ENCODE results near the gene LFNG.

LFNG gene

GRCh38 chr7:2520131-2520760 lies 672 bp downstream of the LFNG start:
- no peaks in the 10 kb centered on the region for H3K9me3 ChIP-seq (ENCODE audit: low read length)
- H3K4me3 ChIP-seq (ENCODE audit: low read depth, low read length, poor library complexity, severe bottlenecking), result no peak overlapping the region
- H3K27me3 ChIP-seq (ENCODE audit: insufficient read depth, low read length), result peaks cover 17% of the 10 kb centered on the region
- H3K36me3 ChIP-seq (ENCODE audit: insufficient read depth, low read length), result no peaks in the 10 kb centered on the region
- no peak overlapping the region for H2AFZ ChIP-seq (ENCODE audit: low read length)
- H3K4me1 ChIP-seq (ENCODE audit: insufficient read depth, low read length, severe bottlenecking), result peaks cover 11% of the 10 kb centered on the region
- no peaks in the 10 kb centered on the region for H3K79me2 ChIP-seq (ENCODE audit: insufficient read depth, low read length)
- H4K20me1 ChIP-seq (ENCODE audit: insufficient read depth, low read length), result no peaks in the 10 kb centered on the region
- no peaks in the 10 kb centered on the region for H3K9me2 ChIP-seq (ENCODE audit: low read depth, low read length)
- H3K9ac ChIP-seq (ENCODE audit: low read length), result no peak overlapping the region
- H3F3A ChIP-seq (ENCODE audit: insufficient read depth, low read length), result no peaks in the 10 kb centered on the region
- peak overlapping the region; percentile 34; the same call in 1 of the 2 replicates for H3K4me2 ChIP-seq (ENCODE audit: low read length)
- no peak for TF ChIP-seq EZH2 (IDR thresholded peaks at IDR 0.05; ENCODE audit: borderline replicate concordance, low read length)
- TF ChIP-seq CTCF (IDR thresholded peaks at IDR 0.05; ENCODE audit: low read length), result no peak
- H3K27ac ChIP-seq (ENCODE audit: low read depth, low read length, poor library complexity, severe bottlenecking), result no peak overlapping the region

GRCh38 chr7:2520761-2521290 lies 1.3 kb downstream of the LFNG start:
- Histone ChIP-seq H3K9ac (ENCODE audit: low read length) (no peak overlapping the region), H3K4me1 (ENCODE audit: insufficient read depth, low read length, severe bottlenecking) (peaks cover 11% of the 10 kb centered on the region), H3K9me3 (ENCODE audit: low read length) (no peaks in the 10 kb centered on the region), H3K4me2 (ENCODE audit: low read length) (no peak overlapping the region), H2AFZ (ENCODE audit: low read length) (no peak overlapping the region), H3F3A (ENCODE audit: insufficient read depth, low read length) (no peaks in the 10 kb centered on the region), H3K27me3 (ENCODE audit: insufficient read depth, low read length) (peaks cover 23% of the 10 kb centered on the region), H3K4me3 (ENCODE audit: low read depth, low read length, poor library complexity, severe bottlenecking) (no peak overlapping the region), H3K36me3 (ENCODE audit: insufficient read depth, low read length) (no peaks in the 10 kb centered on the region), H3K27ac (ENCODE audit: low read depth, low read length, poor library complexity, severe bottlenecking) (no peak overlapping the region), H3K9me2 (ENCODE audit: low read depth, low read length) (no peaks in the 10 kb centered on the region), H3K79me2 (ENCODE audit: insufficient read depth, low read length) (no peaks in the 10 kb centered on the region), H4K20me1 (ENCODE audit: insufficient read depth, low read length) (no peaks in the 10 kb centered on the region)
- TF ChIP-seq CTCF (IDR thresholded peaks at IDR 0.05; ENCODE audit: low read length) (no peak), EZH2 (IDR thresholded peaks at IDR 0.05; ENCODE audit: borderline replicate concordance, low read length) (no peak)

- H3K27me3 ChIP-seq (ENCODE audit: insufficient read depth, low read length), result peaks cover 27% of the 10 kb centered on the region
- no peak overlapping the region for H3K4me2 ChIP-seq (ENCODE audit: low read length)
- H3K4me3 ChIP-seq (ENCODE audit: low read depth, low read length, poor library complexity, severe bottlenecking), result no peak overlapping the region
- no peak overlapping the region for H2AFZ ChIP-seq (ENCODE audit: low read length)
- H3K9ac ChIP-seq (ENCODE audit: low read length), result no peak overlapping the region
- H3K9me2 ChIP-seq (ENCODE audit: low read depth, low read length), result no peaks in the 10 kb centered on the region
- no peak overlapping the region for H3K27ac ChIP-seq (ENCODE audit: low read depth, low read length, poor library complexity, severe bottlenecking)
- H3F3A ChIP-seq (ENCODE audit: insufficient read depth, low read length), result no peaks in the 10 kb centered on the region
- no peaks in the 10 kb centered on the region for H3K79me2 ChIP-seq (ENCODE audit: insufficient read depth, low read length)
- TF ChIP-seq EZH2 (IDR thresholded peaks at IDR 0.05; ENCODE audit: borderline replicate concordance, low read length), result no peak
- TF ChIP-seq CTCF (IDR thresholded peaks at IDR 0.05; ENCODE audit: low read length), result no peak
- H4K20me1 ChIP-seq (ENCODE audit: insufficient read depth, low read length), result no peaks in the 10 kb centered on the region
- H3K36me3 ChIP-seq (ENCODE audit: insufficient read depth, low read length), result no peaks in the 10 kb centered on the region
- H3K9me3 ChIP-seq (ENCODE audit: low read length), result no peaks in the 10 kb centered on the region
- peaks cover 11% of the 10 kb centered on the region for H3K4me1 ChIP-seq (ENCODE audit: insufficient read depth, low read length, severe bottlenecking)
Measured at GRCh38 chr7:2521341-2521745, 1.8 kb downstream of the LFNG start.
